Immature natural killer cell (primary cell): ENCODE results near the gene CD5L. TPM values are rescaled to one million over a fixed set of nuclear protein-coding genes. Genes with fewer than 3 reads are reported as not detected.
A peak's percentile ranks its signal among the peaks of the same experiment; 100 is the strongest.

ENCODE experiments used
- DNase-seq, 3 donors: peaks; one replicate each; pipeline ENCODE4 v3.0.0; 2022; ENCODE audit warnings: mixed read lengths in 1 of 3
- H3K27ac Mint-ChIP-seq, 6 donors: one replicate each; pipeline ENCODE4 v1.8.0; 2020; ENCODE audit warnings: mixed read lengths in 6 of 6, mild to moderate bottlenecking in 5 of 6, inconsistent platforms in 4 of 6, moderate library complexity in 3 of 6
- H3K27me3 Mint-ChIP-seq, 3 donors: one replicate each; pipeline ENCODE4 v1.8.0; 2020 to 2021; ENCODE audit warnings: low read depth in 3 of 3, mild to moderate bottlenecking in 3 of 3, mixed read lengths in 3 of 3, moderate library complexity in 3 of 3, inconsistent platforms in 1 of 3
- H3K36me3 Mint-ChIP-seq, 3 donors: one replicate each; pipeline ENCODE4 v1.8.0; 2020; ENCODE audit warnings: mixed read lengths in 3 of 3, inconsistent platforms in 2 of 3, mild to moderate bottlenecking in 2 of 3
- H3K4me1 Mint-ChIP-seq, 2 donors: one replicate each; pipeline ENCODE4 v1.8.0; 2020; ENCODE audit warnings: inconsistent platforms in 2 of 2, mild to moderate bottlenecking in 2 of 2, mixed read lengths in 2 of 2, moderate library complexity in 1 of 2
- H3K4me3 Mint-ChIP-seq, 5 donors: one replicate each; pipeline ENCODE4 v1.8.0; 2020; ENCODE audit warnings: mild to moderate bottlenecking in 5 of 5, mixed read lengths in 5 of 5, inconsistent platforms in 3 of 5, moderate library complexity in 3 of 5
- H3K9me3 Mint-ChIP-seq, 6 donors: one replicate each; pipeline ENCODE4 v1.8.0; 2020; ENCODE audit warnings: mild to moderate bottlenecking in 6 of 6, mixed read lengths in 6 of 6, inconsistent platforms in 4 of 6, moderate library complexity in 3 of 6
- polyA plus RNA-seq, 3 donors: library from polyadenylated mRNA; unstranded; fragments of 300-500 nt; fragmentation: Illumina TruSeq; gene quantifications; one replicate each; pipeline ENCODE4 v1.2.3, GENCODE V29; 2021

CD5L gene
- polyA plus RNA-seq, 3 donors from 2014 or later, result not detected

- DNase-seq, result no peak
- H3K27ac Mint-ChIP-seq, result no peak overlapping the region
- H3K4me3 Mint-ChIP-seq, result no peak overlapping the region
- H3K4me1 Mint-ChIP-seq, result peaks cover 0 to 6% of the 10 kb centered on the region in 2 donors
- H3K27me3 Mint-ChIP-seq, result peaks cover 0 to 4% (median 2%) of the 10 kb centered on the region in 3 donors
- peaks cover 0 to 5% (median 0%) of the 10 kb centered on the region in 3 donors for H3K36me3 Mint-ChIP-seq
- H3K9me3 Mint-ChIP-seq, result peaks cover 0 to 3% (median 0%) of the 10 kb centered on the region in 6 donors
Measured at GRCh38 chr1:157784801-157785200, 56.8 kb downstream of the CD5L start.

DNA sequence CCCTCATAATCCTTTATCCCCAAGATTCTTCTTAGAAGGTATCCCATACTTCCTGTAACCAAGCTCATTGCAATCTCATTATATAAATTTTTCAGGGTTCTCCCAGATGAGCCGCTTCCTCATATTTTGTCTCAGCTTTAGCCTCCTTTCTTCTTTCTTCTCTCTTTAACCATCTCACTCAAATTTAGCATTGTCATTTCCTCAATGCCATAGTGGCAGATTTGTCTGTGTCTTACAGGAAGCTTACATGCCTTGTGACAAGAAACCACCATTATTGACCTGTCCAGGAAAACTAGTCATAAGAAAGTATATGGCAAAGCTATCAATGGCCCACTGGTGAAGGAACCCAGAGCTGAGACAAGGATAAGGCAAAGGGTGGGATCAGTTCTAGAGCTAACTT lies 58.7 kb downstream of the CD5L start:
- H3K27me3 Mint-ChIP-seq, result peaks cover 0 to 4% (median 2%) of the 10 kb centered on the region in 3 donors
- DNase-seq, result no peak
- H3K9me3 Mint-ChIP-seq, result peaks cover 0 to 3% (median 0%) of the 10 kb centered on the region in 6 donors
- H3K4me1 Mint-ChIP-seq, result peaks cover 0 to 6% of the 10 kb centered on the region in 2 donors
- H3K27ac Mint-ChIP-seq, result peak overlapping the region in 2 of 6 donors; percentile 1 to 9
- H3K4me3 Mint-ChIP-seq, result no peak overlapping the region
- H3K36me3 Mint-ChIP-seq, result no peaks in the 10 kb centered on the region

- Mint-ChIP-seq H3K9me3 (peaks cover 0 to 1% (median 0%) of the 10 kb centered on the region in 6 donors), H3K36me3 (no peaks in the 10 kb centered on the region), H3K4me1 (peaks cover 6 to 7% of the 10 kb centered on the region in 2 donors), H3K27me3 (peaks cover 0 to 4% (median 2%) of the 10 kb centered on the region in 3 donors), H3K4me3 (no peak overlapping the region), H3K27ac (no peak overlapping the region)
- DNase-seq, result no peak
Measured at GRCh38 chr1:157781048-157781447, 60.6 kb downstream of the CD5L start.

Other genes starting within 250 kb of the CD5L start
- not detected for gene FCRL4, start 243.7 kb downstream of the CD5L start, polyA plus RNA-seq
- 100 to 1,000 TPM in 2 of 3 donors, 10 to 100 TPM in 1; 60.3 to 119 (median 115) TPM for gene FCRL3, start 141.0 kb downstream of the CD5L start, polyA plus RNA-seq
- gene FCRL2, start 64.7 kb downstream of the CD5L start, polyA plus RNA-seq, result not detected
- under 1 TPM; 0.09 to 0.41 (median 0.39) TPM for gene FCRL1, start 21.7 kb downstream of the CD5L start, polyA plus RNA-seq
- not detected for gene KIRREL1, start 151.8 kb upstream of the CD5L start, polyA plus RNA-seq